H1 (cell line): ENCODE data around the gene CDCA5. TPM values are rescaled to one million over a fixed set of nuclear protein-coding genes. Genes with fewer than 3 reads are reported as not detected.

Experiments used
- CTCF ChIA-PET: fragments of 300-600 bp; sonication (Branson Sonifier 250); formaldehyde crosslinking; loops from one replicate; lab custom pipeline; 2021; ENCODE audit not compliant: partially characterized antibody; lab: Charles Lee
- POLR2A ChIA-PET: fragments of 300-600 bp; sonication (Branson Sonifier 250); formaldehyde crosslinking; loops from one replicate; lab custom pipeline; 2021; ENCODE audit warnings: inconsistent platforms; ENCODE audit not compliant: partially characterized antibody; lab: Charles Lee
- DNase-seq, 2 experiments: peaks; one replicate each; pipeline versions ENCODE4 v3.0.0 to v3.0.0-alpha.2; 2010 to 2022; ENCODE audit warnings: low spot score in 2 of 2, low read depth in 1 of 2, mixed read lengths in 1 of 2
- FAIRE-seq: peaks from 2 replicates; lab custom pipeline; 2011; peaks lifted over from hg19 to GRCh38; lab: Jason Lieb, UNC
- H2AFZ ChIP-seq: 2 replicates; pipeline ENCODE4 v1.8.1; 2012; ENCODE audit warnings: low read length, inconsistent platforms
- H2AK5ac ChIP-seq: 2 replicates; pipeline ENCODE4 v1.6.1; 2013; ENCODE audit warnings: low read depth, low read length
- H2BK120ac ChIP-seq: replicated peaks from 2 replicates; pipeline ENCODE3; 2013; ENCODE audit warnings: low read depth, low read length, inconsistent platforms
- H2BK12ac ChIP-seq: 2 replicates; pipeline ENCODE4 v1.6.1; 2013; ENCODE audit warnings: low read depth, low read length
- H2BK15ac ChIP-seq: 2 replicates; pipeline ENCODE4 v1.6.1; 2013; ENCODE audit warnings: low read length
- H2BK20ac ChIP-seq: 2 replicates; pipeline ENCODE4 v1.6.1; 2013; ENCODE audit warnings: low read length
- H2BK5ac ChIP-seq: 2 replicates; pipeline ENCODE4 v1.6.1; 2013; ENCODE audit warnings: low read depth, low read length
- H3K14ac ChIP-seq: 2 replicates; pipeline ENCODE4 v1.6.1; 2013; ENCODE audit warnings: inconsistent platforms; ENCODE audit not compliant: insufficient read length
- H3K18ac ChIP-seq: 2 replicates; pipeline ENCODE4 v1.6.1; 2013; ENCODE audit warnings: low read length; ENCODE audit errors: extremely low read depth
- H3K23ac ChIP-seq: 2 replicates; pipeline ENCODE4 v1.6.1; 2013; ENCODE audit warnings: inconsistent platforms; ENCODE audit not compliant: insufficient read length
- H3K23me2 ChIP-seq: 2 replicates; pipeline ENCODE4 v1.6.1; 2013; ENCODE audit warnings: low read depth, low read length
- H3K27ac ChIP-seq: 2 replicates; pipeline ENCODE4 v1.6.1; 2011; ENCODE audit warnings: low read depth, low read length, inconsistent platforms
- H3K27me3 ChIP-seq, 4 experiments: replicated peaks in 1 of 4; 1 replicate in 1 of 4; 2 replicates in 3 of 4; pipeline versions ENCODE4 v1.6.1 to v1.8.1; 2011 to 2013; ENCODE audit warnings: low read length in 3 of 4, mild to moderate bottlenecking in 3 of 4, inconsistent platforms in 2 of 4, mixed read lengths in 2 of 4, moderate library complexity in 1 of 4; ENCODE audit not compliant: control insufficient read depth in 3 of 4, insufficient read depth in 3 of 4; ENCODE audit errors: extremely low read depth in 1 of 4
- H3K36me3 ChIP-seq, 4 experiments: 2 replicates each; pipeline versions ENCODE4 v1.6.1 to v1.8.1; 2011 to 2013; ENCODE audit warnings: mild to moderate bottlenecking in 4 of 4, low read length in 3 of 4, moderate library complexity in 2 of 4, control low read depth in 1 of 4, inconsistent platforms in 1 of 4; ENCODE audit not compliant: insufficient read depth in 4 of 4, control insufficient read depth in 2 of 4
- H3K4ac ChIP-seq: replicated peaks from 2 replicates; pipeline ENCODE3; 2013; ENCODE audit warnings: low read length, low read depth, mixed read lengths, inconsistent platforms; ENCODE audit not compliant: insufficient read length
- H3K4me1 ChIP-seq, 4 experiments: replicated peaks in 1 of 4; 1 replicate in 1 of 4; 2 replicates in 3 of 4; pipeline versions ENCODE4 v1.6.1 to v1.8.1; 2011 to 2013; ENCODE audit warnings: low read length in 3 of 4, inconsistent platforms in 2 of 4, mixed read lengths in 1 of 4; ENCODE audit not compliant: insufficient read depth in 4 of 4, control insufficient read depth in 3 of 4
- H3K4me2 ChIP-seq, 2 experiments: 2 replicates each; pipeline versions ENCODE4 v1.6.1 to v1.8.1; 2011 to 2013; ENCODE audit warnings: low read depth in 2 of 2, low read length in 2 of 2, control low read depth in 1 of 2, inconsistent platforms in 1 of 2, mild to moderate bottlenecking in 1 of 2; ENCODE audit not compliant: insufficient read depth in 1 of 2
- H3K4me3 ChIP-seq, 4 experiments: fragments of 200-600, 300-600 bp in 1 of 4; sonication (generic), shearing (Covaris generic), sonication (Bioruptor Twin) in 1 of 4; 2 replicates each; pipeline versions ENCODE4 v1.5.1 to v1.8.1; 2011 to 2016; ENCODE audit warnings: low read length in 4 of 4, low read depth in 3 of 4, control low read depth in 2 of 4, inconsistent platforms in 2 of 4, mild to moderate bottlenecking in 2 of 4, mixed read lengths in 1 of 4, moderate library complexity in 1 of 4; ENCODE audit not compliant: insufficient read depth in 2 of 4; ENCODE audit errors: extremely low read depth in 1 of 4
- H3K56ac ChIP-seq: replicated peaks from 2 replicates; pipeline ENCODE3; 2013; ENCODE audit warnings: low read depth, mild to moderate bottlenecking, mixed read lengths, low read length, inconsistent platforms; ENCODE audit not compliant: insufficient read length
- H3K79me1 ChIP-seq: 2 replicates; pipeline ENCODE4 v1.6.1; 2013; ENCODE audit warnings: low read depth, low read length, control low read depth
- H3K79me2 ChIP-seq, 2 experiments: 2 replicates each; pipeline versions ENCODE4 v1.6.1 to v1.8.1; 2012 to 2013; ENCODE audit warnings: low read length in 2 of 2, mild to moderate bottlenecking in 2 of 2, inconsistent platforms in 1 of 2; ENCODE audit not compliant: insufficient read depth in 2 of 2, control insufficient read depth in 1 of 2
- H3K9ac ChIP-seq, 4 experiments: replicated peaks in 1 of 4; 1 replicate in 1 of 4; 2 replicates in 3 of 4; pipeline versions ENCODE4 v1.6.1 to v1.8.1; 2011 to 2013; ENCODE audit warnings: low read depth in 3 of 4, low read length in 3 of 4, control low read depth in 2 of 4, mild to moderate bottlenecking in 2 of 4, moderate library complexity in 2 of 4, inconsistent platforms in 1 of 4; ENCODE audit errors: extremely low read depth in 1 of 4
- H3K9me3 ChIP-seq, 2 experiments: 2 replicates each; pipeline versions ENCODE4 v1.6.1 to v1.8.1; 2012 to 2013; ENCODE audit warnings: mild to moderate bottlenecking in 2 of 2, moderate library complexity in 2 of 2, control low read depth in 1 of 2, inconsistent platforms in 1 of 2, low read depth in 1 of 2, low read length in 1 of 2, mixed read lengths in 1 of 2; ENCODE audit not compliant: insufficient read depth in 2 of 2
- H4K20me1 ChIP-seq, 2 experiments: replicated peaks in 1 of 2; 2 replicates each; pipeline versions ENCODE3 to v1.8.1; 2011 to 2013; ENCODE audit warnings: inconsistent platforms in 2 of 2, low read length in 2 of 2, mild to moderate bottlenecking in 1 of 2; ENCODE audit not compliant: insufficient read depth in 2 of 2, control insufficient read depth in 1 of 2
- H4K5ac ChIP-seq: 2 replicates; pipeline ENCODE4 v1.6.1; 2013; ENCODE audit warnings: low read length, low read depth, mixed read lengths, inconsistent platforms; ENCODE audit not compliant: insufficient read length
- H4K8ac ChIP-seq: 2 replicates; pipeline ENCODE4 v1.8.0; 2013; ENCODE audit warnings: mild to moderate bottlenecking, moderate library complexity, low read length, inconsistent platforms; ENCODE audit not compliant: insufficient read depth; ENCODE audit errors: extremely low read depth
- H4K91ac ChIP-seq: replicated peaks from 2 replicates; pipeline ENCODE3; 2013; ENCODE audit warnings: low read length, mixed read lengths, inconsistent platforms; ENCODE audit not compliant: insufficient read length
- BACH1 ChIP-seq: IDR thresholded peaks from 2 replicates; pipeline ENCODE4 v1.6.1; 2012; ENCODE audit warnings: low read length, improper control_type of control experiment
- BRCA1 ChIP-seq: IDR thresholded peaks from 2 replicates; pipeline ENCODE4 v1.6.1; 2012; ENCODE audit warnings: low read depth, low read length, improper control_type of control experiment
- CBX5 ChIP-seq: fragments of 300-800, 300-1000 bp; sonication (generic); IDR thresholded peaks from 2 replicates; pipeline ENCODE4 v1.7.1; 2016; ENCODE audit warnings: antibody characterized with exemption, low read length, low read depth
- CHD2 ChIP-seq: IDR thresholded peaks from 2 replicates; pipeline ENCODE4 v1.6.1; 2012; ENCODE audit warnings: low read length, improper control_type of control experiment
- CTCF ChIP-seq, 3 experiments: IDR thresholded peaks; 1 replicate in 2 of 3; 2 replicates in 1 of 3; pipeline versions ENCODE4 v1.5.1 to v1.6.1; 2011; ENCODE audit warnings: low read length in 3 of 3, mild to moderate bottlenecking in 3 of 3, inconsistent platforms in 2 of 3, low read depth in 1 of 3, moderate library complexity in 1 of 3; ENCODE audit not compliant: insufficient read depth in 1 of 3; ENCODE audit errors: control extremely low read depth in 1 of 3
- GTF2F1 ChIP-seq: IDR thresholded peaks from 2 replicates; pipeline ENCODE4 v1.6.1; 2012; ENCODE audit warnings: low read depth, low read length, improper control_type of control experiment, borderline replicate concordance
- JUN ChIP-seq: IDR thresholded peaks from 2 replicates; pipeline ENCODE4 v1.6.1; 2011; ENCODE audit warnings: low read depth, mild to moderate bottlenecking, improper control_type of control experiment, low read length
- POLR2A ChIP-seq, 2 experiments: IDR thresholded peaks; 1 replicate in 1 of 2; 2 replicates in 1 of 2; pipeline ENCODE4 v1.6.1; 2011; ENCODE audit warnings: low read depth in 2 of 2, low read length in 2 of 2, mild to moderate bottlenecking in 2 of 2; ENCODE audit errors: control extremely low read depth in 1 of 2
- POU5F1 ChIP-seq: IDR thresholded peaks from 2 replicates; pipeline ENCODE4 v1.6.1; 2011; ENCODE audit warnings: low read depth, mild to moderate bottlenecking, low read length, moderate library complexity
- SIX5 ChIP-seq: IDR thresholded peaks from 2 replicates; pipeline ENCODE4 v1.6.1; 2011; ENCODE audit warnings: mild to moderate bottlenecking, low read depth, low read length
- SUZ12 ChIP-seq: fragments of 200-600 bp; sonication (generic); IDR thresholded peaks from 2 replicates; pipeline ENCODE4 v1.6.1; 2012; ENCODE audit warnings: mild to moderate bottlenecking, inconsistent platforms, low read length, moderate library complexity, mixed read lengths
- YY1 ChIP-seq: IDR thresholded peaks from 2 replicates; pipeline ENCODE4 v1.6.1; 2011; ENCODE audit warnings: low read depth, mild to moderate bottlenecking, low read length
- WGBS, 2 experiments: shearing (Covaris generic) in 1 of 2; methylation state at CpG; one replicate each; pipeline versions ENCODE4 v1.1.6 to v1.1.7; 2013 to 2015; ENCODE audit warnings: low lambda C conversion rate in 2 of 2, mixed read lengths in 2 of 2, inconsistent platforms in 1 of 2, low coverage in 1 of 2, missing lambda C conversion rate in 1 of 2; ENCODE audit not compliant: insufficient replicate concordance in 2 of 2, insufficient coverage in 1 of 2, insufficient read length in 1 of 2; ENCODE audit errors: extremely low coverage in 1 of 2, missing lambda C conversion rate in 1 of 2; 5-methylcytosine and 5-hydroxymethylcytosine counted together
- polyA plus RNA-seq, 7 experiments: library from polyadenylated mRNA; depleted of rRNA in 3 of 7; stranded (reverse) in 5 of 7; unstranded in 2 of 7; fragments of >200 nt in 5 of 7; fragments of 200-250 nt in 2 of 7; gene quantifications; 1 replicate in 5 of 7; 2 replicates in 1 of 7; 4 replicates in 1 of 7; pipeline versions ENCODE4 v1.2.1 to v1.2.3, GENCODE V29; 2011 to 2013; ENCODE audit warnings: missing spikeins in 2 of 7, mixed read lengths in 2 of 7
- total RNA-seq: library from RNA; stranded (reverse); fragmentation: NEBNext Ultra II Directional; extraction: Animal tissue kit (Norgen Biotek cat#: 25700); gene quantifications from 2 replicates; pipeline ENCODE4 v1.2.1, GENCODE V29; 2021

CDCA5 gene
- total and polyA plus RNA-seq, 2 of the 8 experiments (the other 6 are each of a cell fraction or from before 2014, with no cell fraction given), result 39.2 to 87.0 TPM

DNA sequence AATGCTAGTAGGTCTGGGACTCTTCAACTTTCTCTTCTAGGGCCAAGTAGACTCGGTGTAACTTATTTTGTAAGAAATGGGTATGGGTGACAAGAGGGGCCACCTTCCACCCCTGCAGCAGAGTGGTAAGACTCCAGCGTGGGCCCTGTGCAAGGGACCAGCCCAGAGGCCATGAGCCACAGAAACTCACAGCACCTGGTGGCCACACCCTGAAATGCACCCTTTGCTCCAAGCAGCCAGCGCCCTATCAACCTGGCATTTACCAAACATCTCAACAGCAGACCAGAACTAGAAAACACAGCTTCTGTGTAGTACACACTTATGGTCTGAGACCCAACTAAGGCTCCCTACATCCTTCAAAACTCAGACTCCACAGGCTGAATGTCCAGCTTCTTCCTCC lies 5.7 kb downstream of the CDCA5 start:
- WGBS, 2 experiments, result 74% methylated on average over 3 of the region's 3 CpGs; no CpG with 5 or more reads in 1 of the 2 experiments
- TF ChIP-seq GTF2F1, result no peak
- peak in 1 of 2 experiments; percentile 15; a peak in 2 of 3 replicates for TF ChIP-seq POLR2A (IDR thresholded peaks at IDR 0.05; ENCODE audit: control extremely low read depth in 1 of 2, low read depth in 2 of 2, low read length in 2 of 2)
- no peak for TF ChIP-seq SIX5
- TF ChIP-seq POU5F1, result no peak
- no peak for TF ChIP-seq JUN
- no peak for TF ChIP-seq CBX5
- TF ChIP-seq BRCA1, result no peak
- peak; percentile 79 to 92 (median 88) for TF ChIP-seq CTCF (IDR thresholded peaks at IDR 0.05; ENCODE audit: control extremely low read depth in 1 of 3, insufficient read depth in 1 of 3, low read depth in 1 of 3, low read length in 3 of 3)
- TF ChIP-seq BACH1, result no peak
- 0 out of 2 replicates have a peak, but pooled peaks have one; percentile 37 for TF ChIP-seq YY1
- TF ChIP-seq SUZ12, result no peak
- TF ChIP-seq CHD2, result no peak

More for the DNA sequence above, 5.7 kb downstream of the CDCA5 start:
- Histone ChIP-seq H3K4me3 (no peak overlapping the region), H4K8ac (no peak overlapping the region), H4K91ac (no peak overlapping the region), H3K27ac (no peak overlapping the region), H3K27me3 (no peaks in the 10 kb centered on the region), H3K9me3 (no peaks in the 10 kb centered on the region), H4K5ac (no peak overlapping the region), H3K79me2 (peaks cover 6 to 37% of the 10 kb centered on the region in 2 experiments), H3K14ac (no peak overlapping the region), H3K79me1 (peaks cover 10% of the 10 kb centered on the region; the same call in 1 of the 2 replicates), H3K18ac (no peak overlapping the region), H2BK120ac (no peak overlapping the region), H3K9ac (no peak overlapping the region), H2AK5ac (no peak overlapping the region), H3K56ac (no peak overlapping the region), H3K4ac (no peak overlapping the region), H3K36me3 (peaks cover 20 to 41% (median 36%) of the 10 kb centered on the region in 4 experiments), H3K23me2 (peaks cover 2% of the 10 kb centered on the region; the same call in 1 of the 2 replicates), H2BK15ac (no peak overlapping the region), H3K4me2 (no peak overlapping the region), H3K4me1 (peaks cover 0 to 6% (median 2%) of the 10 kb centered on the region in 4 experiments; a peak in 4 of 7 replicates), H2BK20ac (no peak overlapping the region), H2BK5ac (no peak overlapping the region), H2AFZ (no peak overlapping the region), H4K20me1 (peaks cover 6 to 11% of the 10 kb centered on the region in 2 experiments), H3K23ac (no peak overlapping the region), H2BK12ac (no peak overlapping the region)
- CTCF ChIA-PET, result interaction anchor here (0.6 to 4.7 kb wide), 25 partner anchors 11 to 482 kb away, joined by 3 to 28 read pairs (median 4); partner anchors contain the start of genes ARL2, NAALADL1 and PYGM
- POLR2A ChIA-PET, result interaction anchor here (0.7 to 21.6 kb wide), 10 partner anchors 9 to 316 kb away, joined by 3 to 230 read pairs (median 3); partner anchors contain the start of genes ARL2, FAU, MRPL49 and VPS51
- FAIRE-seq, result no peak
- DNase-seq, result peak in 1 of 2 experiments; percentile 86
